Fibroblast of skin of right quadriceps (primary cell): ENCODE measurements around the gene CLASRP.
"Not testable (repeated sequence)": the region's sequence is repeated elsewhere in the genome, so short reads cannot be mapped to it uniquely, and the experiment has no call there.

ENCODE experiments used
- DNase-seq: peaks from one replicate; pipeline ENCODE4 v3.0.0-alpha.2; 2013

CLASRP gene

GRCh38 chr19:45038931-45039893 is at the start of gene CLASRP:
TSS of gene CLASRP (plus strand) at chr19:45039045. CDS start at chr19:45040213, 1,168 bp downstream.
- peak; percentile 87 for DNase-seq

DNA sequence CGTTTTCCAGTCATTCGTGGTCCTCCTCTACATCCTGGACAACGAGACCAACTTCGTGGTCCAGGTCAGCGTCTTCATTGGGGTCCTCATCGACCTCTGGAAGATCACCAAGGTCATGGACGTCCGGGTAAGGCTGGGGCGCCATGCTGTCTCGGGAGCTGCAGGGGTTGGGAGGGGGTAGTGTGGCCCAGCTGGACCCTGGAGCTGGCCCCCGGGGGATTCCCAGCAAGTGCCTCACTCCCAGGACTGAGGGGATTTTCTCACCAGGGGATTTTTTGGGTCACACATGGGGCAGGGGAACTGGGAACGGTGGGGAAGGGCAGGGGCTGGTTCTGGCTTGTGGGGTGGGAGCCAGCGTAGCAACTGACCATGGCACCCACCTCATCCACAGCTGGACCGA is 48.4 kb upstream of the CLASRP start:
- DNase-seq, result no peak

DNA sequence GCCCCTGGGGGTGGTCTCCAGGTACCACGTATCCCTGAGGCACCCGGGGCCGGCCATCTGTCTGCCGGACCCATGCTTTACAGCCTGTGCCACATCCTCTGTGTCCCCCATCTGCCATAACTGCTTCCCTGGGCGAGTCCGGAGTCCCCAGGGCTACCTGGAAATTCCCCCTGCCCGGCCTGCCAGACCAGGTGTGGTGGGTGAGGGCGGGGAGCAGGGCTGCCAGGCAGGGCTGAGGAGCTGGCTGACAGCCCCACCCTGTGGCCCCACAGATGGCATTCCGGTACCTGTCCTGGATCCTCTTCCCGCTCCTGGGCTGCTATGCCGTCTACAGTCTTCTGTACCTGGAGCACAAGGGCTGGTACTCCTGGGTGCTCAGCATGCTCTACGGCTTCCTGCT is 47.9 kb upstream of the CLASRP start:
- no peak for DNase-seq

DNA sequence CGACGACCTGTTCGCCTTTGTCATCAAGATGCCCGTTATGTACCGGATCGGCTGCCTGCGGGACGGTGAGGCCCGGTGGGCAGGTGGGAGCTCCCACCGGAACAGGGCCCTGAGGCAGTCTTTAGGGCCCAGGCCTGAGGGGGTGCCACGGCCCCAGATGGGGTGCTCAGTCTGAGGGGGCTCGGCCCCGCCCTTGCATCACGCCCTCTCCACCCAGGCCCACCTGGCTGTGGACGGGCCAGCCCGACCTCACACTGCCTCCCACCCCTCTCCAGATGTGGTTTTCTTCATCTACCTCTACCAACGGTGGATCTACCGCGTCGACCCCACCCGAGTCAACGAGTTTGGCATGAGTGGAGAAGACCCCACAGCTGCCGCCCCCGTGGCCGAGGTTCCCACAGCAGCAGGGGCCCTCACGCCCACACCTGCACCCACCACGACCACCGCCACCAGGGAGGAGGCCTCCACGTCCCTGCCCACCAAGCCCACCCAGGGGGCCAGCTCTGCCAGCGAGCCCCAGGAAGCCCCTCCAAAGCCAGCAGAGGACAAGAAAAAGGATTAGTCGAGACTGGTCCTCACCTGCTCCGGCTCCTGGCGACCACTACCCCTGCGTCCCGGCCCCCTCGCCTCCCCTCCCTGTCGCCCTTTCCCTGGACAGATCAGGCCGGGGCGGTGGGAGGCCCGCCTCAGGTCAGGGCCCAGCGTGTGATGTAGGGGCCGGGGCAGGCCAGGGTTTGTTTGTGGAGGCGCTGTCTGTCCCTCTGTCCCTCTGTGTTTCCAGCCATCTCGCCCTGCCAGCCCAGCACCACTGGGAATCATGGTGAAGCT is 46.3 kb upstream of the CLASRP start:
- no peak for DNase-seq

- no peak for DNase-seq
Measured at GRCh38 chr19:44993526-44993925, 45.3 kb upstream of the CLASRP start.

- no peak for DNase-seq
Measured at GRCh38 chr19:44993926-44994537, 44.8 kb upstream of the CLASRP start.

GRCh38 chr19:44998025-44998424 is 40.8 kb upstream of the CLASRP start:
- no peak for DNase-seq

GRCh38 chr19:44999131-44999925 is 39.5 kb upstream of the CLASRP start:
- DNase-seq, result not testable (repeated sequence)

DNA sequence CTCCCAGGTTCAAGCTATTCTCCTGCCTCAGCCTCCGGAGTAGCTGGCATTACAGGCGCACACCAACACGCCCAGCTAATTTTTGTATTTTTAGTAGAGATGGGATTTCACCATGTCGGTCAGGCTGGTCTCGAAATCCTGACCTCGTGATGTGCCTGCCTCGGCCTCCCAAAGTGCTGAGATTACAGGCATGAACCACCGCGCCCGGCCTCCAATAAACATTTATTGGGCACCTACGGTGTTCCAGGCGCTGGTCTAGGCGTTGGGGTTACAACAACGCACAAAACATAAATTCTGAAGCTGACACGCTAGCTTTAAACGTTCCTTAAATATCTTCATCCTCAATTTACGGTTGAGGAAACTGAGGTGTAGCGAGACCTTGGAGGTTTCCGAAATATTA is 38.2 kb upstream of the CLASRP start:
- not testable (repeated sequence) for DNase-seq

GRCh38 chr19:45001087-45001739 is 37.6 kb upstream of the CLASRP start, which contains the start of gene RELB:
TSS of gene RELB (plus strand) at chr19:45001464. CDS start at chr19:45001580, 116 bp downstream.
- DNase-seq, result peak; percentile 91

DNA sequence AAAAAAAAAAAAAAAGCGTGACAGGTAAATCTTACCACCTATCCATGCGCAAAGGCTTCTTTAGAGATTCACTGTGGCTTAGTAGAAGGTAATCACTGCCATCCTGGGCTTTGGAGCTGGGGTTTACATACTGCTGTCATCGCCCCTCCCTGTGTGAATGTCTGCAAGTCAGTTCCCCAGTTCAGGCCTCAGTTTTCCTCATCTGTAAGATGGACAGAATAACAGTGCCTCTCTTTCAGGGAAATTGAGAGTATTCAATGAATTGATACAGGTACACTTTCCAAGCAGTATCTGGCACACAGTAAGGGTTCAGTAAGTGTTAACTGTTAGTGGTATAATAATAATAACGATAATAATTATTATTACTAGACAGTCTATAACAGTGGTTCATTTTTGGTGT is 35.4 kb upstream of the CLASRP start:
- DNase-seq, result no peak

GRCh38 chr19:45005787-45006186 is 33.1 kb upstream of the CLASRP start:
- no peak for DNase-seq

DNA sequence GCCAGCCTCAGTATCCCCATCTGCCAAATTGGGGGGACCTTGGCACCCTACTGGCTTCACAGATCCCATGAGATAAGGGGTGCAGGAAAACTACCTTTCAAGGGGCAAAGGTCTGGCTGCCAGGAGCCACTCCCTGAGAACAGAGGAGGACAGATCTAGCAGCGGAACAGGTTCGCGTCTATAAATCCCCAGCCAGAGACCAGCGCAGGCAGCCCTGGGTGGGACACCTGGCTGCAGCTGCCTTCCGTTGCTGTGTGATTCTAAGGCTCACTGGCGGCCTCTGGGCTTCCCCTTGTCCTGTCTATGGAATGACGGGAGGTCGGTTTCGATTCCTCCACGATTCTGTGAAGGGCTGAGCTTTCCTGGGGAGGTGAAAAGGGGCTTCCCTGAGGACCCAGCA is 30.3 kb upstream of the CLASRP start:
- no peak for DNase-seq

GRCh38 chr19:45009625-45010255 is 29.1 kb upstream of the CLASRP start:
- no peak for DNase-seq

GRCh38 chr19:45010306-45010705 is 28.5 kb upstream of the CLASRP start:
- no peak for DNase-seq

- DNase-seq, result no peak
Measured at GRCh38 chr19:45011959-45012358, 26.9 kb upstream of the CLASRP start.

DNA sequence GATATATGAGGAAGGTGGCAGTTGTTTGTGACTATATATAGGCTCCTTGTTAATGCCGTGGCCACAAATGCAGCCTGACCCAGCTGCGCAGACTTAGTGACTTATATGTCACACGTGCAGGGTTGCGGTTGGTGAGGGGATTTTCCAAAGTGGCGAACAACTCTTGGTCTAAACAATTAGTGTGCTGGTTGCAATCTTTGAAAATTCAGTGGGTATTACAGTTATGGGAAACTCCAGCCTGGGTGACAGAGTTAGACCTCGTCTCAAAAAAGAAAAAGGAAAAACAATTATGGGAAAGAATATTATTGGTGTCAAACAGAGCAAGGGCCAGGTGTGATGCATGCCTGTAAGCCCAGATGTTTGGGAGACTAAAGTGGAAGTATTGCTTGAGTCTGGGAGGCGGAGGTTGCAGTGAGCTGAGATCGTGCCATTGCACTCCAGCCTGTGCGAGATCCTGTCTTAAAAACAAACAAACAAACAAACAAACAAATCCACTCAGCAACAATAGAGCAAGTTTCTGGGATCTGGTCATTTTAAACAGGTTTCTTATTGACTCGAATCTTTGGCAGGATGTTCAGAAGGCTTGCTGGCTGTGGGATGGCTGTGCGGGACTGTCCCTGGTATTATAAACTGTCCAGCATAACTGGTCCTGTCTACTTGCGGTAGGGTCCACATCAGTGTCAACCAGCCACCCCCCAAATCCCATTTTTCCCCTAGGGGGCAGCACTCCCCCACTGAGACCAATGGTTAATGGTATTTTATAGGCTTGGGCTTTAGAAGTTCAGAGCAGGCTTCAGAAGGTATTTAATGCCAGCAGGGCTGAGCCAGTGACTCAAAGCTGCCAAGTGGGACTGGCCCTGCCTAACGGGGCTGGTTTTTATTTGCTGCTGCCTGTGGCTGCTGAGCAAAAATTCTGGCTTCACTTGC is 22.2 kb upstream of the CLASRP start:
- peak; percentile 73 for DNase-seq

GRCh38 chr19:45019187-45019586 is 19.7 kb upstream of the CLASRP start:
- no peak for DNase-seq

DNA sequence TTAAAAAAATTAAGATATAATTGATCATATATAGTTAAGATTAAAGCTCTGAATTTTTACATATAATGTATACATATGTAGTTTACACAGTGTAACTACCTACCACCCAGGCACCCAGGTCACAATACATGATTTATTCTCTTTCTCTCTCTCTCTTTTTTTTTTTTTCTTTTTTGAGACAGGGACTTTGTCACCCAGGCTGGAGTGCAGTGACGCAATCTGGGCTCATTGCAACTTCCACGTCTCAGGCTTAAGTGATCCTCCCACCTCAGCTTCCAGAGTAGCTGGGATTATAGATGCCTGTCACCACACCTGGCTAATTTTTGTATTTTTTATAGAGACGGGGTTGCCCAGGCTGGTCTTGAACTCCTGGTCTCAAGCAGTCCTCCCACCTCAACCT is 18.8 kb upstream of the CLASRP start:
- DNase-seq, result no peak

DNA sequence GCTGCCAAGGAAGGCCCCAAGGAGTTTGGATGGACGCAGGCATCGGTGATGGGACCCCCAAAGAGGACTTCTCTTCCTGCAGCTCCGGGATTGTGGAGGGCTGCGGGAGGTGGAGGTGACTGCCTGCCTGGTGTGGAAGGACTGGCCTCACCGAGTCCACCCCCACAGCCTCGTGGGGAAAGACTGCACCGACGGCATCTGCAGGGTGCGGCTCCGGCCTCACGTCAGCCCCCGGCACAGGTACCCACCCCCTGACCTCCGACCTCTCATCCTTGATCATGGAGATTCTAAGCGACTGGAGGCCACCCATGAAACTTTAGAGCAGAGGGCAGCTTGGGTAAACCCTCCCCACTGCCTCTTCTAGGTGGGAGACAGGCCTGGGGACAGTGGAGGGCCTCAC is 16.9 kb upstream of the CLASRP start:
- DNase-seq, result no peak
